ENCODE measurements around the gene MAP3K7.

DNA sequence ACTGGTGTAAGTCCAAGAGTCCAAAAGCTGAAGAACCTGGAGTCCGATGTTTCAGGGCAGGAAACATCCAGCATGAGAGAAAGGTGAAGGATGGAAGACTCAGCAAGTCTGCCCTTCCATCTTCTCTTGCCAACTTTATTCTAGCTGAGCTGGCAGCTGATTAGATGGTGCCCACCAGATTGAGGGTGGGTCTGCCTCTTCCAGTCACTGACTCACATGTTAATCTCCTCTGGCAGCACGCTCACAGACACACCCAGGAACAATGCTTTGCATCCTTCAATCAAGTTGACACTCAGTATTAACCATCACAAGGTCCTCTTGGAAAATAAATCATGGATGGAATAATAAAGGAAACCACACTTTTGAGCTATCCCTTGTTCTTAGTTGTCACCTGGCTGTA lies 121.2 kb downstream of the MAP3K7 start:
- TF ChIP-seq, protein P1, sequence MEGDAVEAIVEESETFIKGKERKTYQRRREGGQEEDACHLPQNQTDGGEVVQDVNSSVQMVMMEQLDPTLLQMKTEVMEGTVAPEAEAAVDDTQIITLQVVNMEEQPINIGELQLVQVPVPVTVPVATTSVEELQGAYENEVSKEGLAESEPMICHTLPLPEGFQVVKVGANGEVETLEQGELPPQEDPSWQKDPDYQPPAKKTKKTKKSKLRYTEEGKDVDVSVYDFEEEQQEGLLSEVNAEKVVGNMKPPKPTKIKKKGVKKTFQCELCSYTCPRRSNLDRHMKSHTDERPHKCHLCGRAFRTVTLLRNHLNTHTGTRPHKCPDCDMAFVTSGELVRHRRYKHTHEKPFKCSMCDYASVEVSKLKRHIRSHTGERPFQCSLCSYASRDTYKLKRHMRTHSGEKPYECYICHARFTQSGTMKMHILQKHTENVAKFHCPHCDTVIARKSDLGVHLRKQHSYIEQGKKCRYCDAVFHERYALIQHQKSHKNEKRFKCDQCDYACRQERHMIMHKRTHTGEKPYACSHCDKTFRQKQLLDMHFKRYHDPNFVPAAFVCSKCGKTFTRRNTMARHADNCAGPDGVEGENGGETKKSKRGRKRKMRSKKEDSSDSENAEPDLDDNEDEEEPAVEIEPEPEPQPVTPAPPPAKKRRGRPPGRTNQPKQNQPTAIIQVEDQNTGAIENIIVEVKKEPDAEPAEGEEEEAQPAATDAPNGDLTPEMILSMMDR (conservative IDR thresholded peaks at IDR 0.05; ENCODE audit: low read depth, low read length): no peak
- no peak for TF ChIP-seq EZH2 (IDR thresholded peaks at IDR 0.05; ENCODE audit: low read length, unreplicated experiment)
